Measurements from ENCODE around the gene INCENP. TPM values are rescaled to one million over a fixed set of nuclear protein-coding genes. Genes with fewer than 3 reads are reported as not detected.
"Not testable (repeated sequence)": the region's sequence is repeated elsewhere in the genome, so short reads cannot be mapped to it uniquely, and the experiment has no call there.

INCENP gene
- total RNA-seq, 3 donors from 2014 or later: 29.9 to 36.1 (median 32.6) TPM

DNA sequence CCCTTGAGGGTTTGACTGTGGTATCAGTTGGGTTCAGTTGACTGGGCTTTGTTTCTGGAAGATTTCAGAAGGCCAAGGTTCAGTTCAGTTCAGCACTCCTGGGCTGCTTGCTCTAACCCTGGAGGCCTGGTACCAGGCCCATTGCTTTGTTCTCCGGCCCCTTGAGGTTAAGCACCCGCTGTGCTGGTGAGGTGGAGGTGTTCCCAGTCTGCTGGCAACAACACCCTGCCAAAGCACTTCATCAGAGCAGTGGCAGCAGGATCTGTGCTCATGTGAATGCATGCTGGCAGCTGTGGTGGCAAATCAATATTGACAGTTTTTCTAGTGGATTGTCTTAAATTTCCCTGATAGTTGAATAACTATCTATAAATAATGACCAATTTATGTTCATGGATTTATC lies 62.4 kb downstream of the INCENP start:
- ATAC-seq: no peak
- TF ChIP-seq, protein P1, sequence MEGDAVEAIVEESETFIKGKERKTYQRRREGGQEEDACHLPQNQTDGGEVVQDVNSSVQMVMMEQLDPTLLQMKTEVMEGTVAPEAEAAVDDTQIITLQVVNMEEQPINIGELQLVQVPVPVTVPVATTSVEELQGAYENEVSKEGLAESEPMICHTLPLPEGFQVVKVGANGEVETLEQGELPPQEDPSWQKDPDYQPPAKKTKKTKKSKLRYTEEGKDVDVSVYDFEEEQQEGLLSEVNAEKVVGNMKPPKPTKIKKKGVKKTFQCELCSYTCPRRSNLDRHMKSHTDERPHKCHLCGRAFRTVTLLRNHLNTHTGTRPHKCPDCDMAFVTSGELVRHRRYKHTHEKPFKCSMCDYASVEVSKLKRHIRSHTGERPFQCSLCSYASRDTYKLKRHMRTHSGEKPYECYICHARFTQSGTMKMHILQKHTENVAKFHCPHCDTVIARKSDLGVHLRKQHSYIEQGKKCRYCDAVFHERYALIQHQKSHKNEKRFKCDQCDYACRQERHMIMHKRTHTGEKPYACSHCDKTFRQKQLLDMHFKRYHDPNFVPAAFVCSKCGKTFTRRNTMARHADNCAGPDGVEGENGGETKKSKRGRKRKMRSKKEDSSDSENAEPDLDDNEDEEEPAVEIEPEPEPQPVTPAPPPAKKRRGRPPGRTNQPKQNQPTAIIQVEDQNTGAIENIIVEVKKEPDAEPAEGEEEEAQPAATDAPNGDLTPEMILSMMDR (IDR thresholded peaks at IDR 0.05): no peak
- Histone ChIP-seq H3K4me1 (ENCODE audit: low read depth) (no peaks in the 10 kb centered on the region), H3K36me3 (ENCODE audit: low read depth) (no peaks in the 10 kb centered on the region), H3K4me3 (no peak overlapping the region), H3K9me3 (no peaks in the 10 kb centered on the region)
- intact Hi-C loops (cut with DNase I, micrococcal nuclease): no loop called here
- no peak for DNase-seq

DNA sequence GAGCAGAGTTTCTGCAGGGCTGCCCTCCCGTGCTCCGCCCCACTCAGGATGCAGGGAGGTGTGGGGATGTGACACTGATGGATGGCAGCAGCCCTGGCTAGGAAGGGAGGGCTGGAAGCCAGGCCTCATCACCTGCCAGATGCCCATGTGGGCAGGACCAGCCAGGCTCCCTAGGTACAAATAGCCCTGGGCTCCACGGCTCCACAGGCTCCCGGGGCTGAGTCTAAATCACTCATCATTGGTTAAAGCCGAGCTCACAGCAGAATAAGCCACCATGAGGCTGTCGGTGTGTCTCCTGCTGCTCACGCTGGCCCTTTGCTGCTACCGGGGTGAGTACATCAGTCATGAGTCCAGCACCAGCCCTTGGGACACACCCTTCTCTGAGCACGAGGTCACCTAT lies 66.2 kb downstream of the INCENP start, which contains the start of gene SCGB1D1:
SCGB1D1 (plus strand) TSS at position 206 of the 400 bp plus-strand sequence; CDS start at position 275, 69 bp downstream.
- ATAC-seq: no peak
- intact Hi-C loops (cut with DNase I, micrococcal nuclease): no loop called here

GRCh38 chr11:62193952-62194351 lies 70.1 kb downstream of the INCENP start:
- DNase-seq (no peak), ATAC-seq (no peak)
- TF ChIP-seq, protein P1 (IDR thresholded peaks at IDR 0.05): no peak
- Histone ChIP-seq H3K4me1 (ENCODE audit: low read depth) (no peaks in the 10 kb centered on the region), H3K9me3 (no peaks in the 10 kb centered on the region), H3K4me3 (no peak overlapping the region), H3K36me3 (ENCODE audit: low read depth) (no peaks in the 10 kb centered on the region)
- intact Hi-C loops (cut with DNase I, micrococcal nuclease): no loop called here

More for the DNA sequence above, 66.2 kb downstream of the INCENP start, which contains the start of gene SCGB1D1:
- Histone ChIP-seq H3K4me3 (no peak within 1 kb of the TSS), H3K4me1 (ENCODE audit: low read depth) (no peaks in the 10 kb centered on the region), H3K9me3 (no peaks in the 10 kb centered on the region), H3K36me3 (ENCODE audit: low read depth) (no peaks in the 10 kb centered on the region)
- DNase-seq: no peak
- TF ChIP-seq, protein P1 (IDR thresholded peaks at IDR 0.05): no peak

GRCh38 chr11:62195010-62195409 lies 71.2 kb downstream of the INCENP start:
- H3K36me3 ChIP-seq (ENCODE audit: low read depth); H3K4me3 ChIP-seq; DNase-seq; ATAC-seq; intact Hi-C loops (cut with DNase I, micrococcal nuclease); H3K4me1 ChIP-seq (ENCODE audit: low read depth); H3K9me3 ChIP-seq: not testable (repeated sequence)

DNA sequence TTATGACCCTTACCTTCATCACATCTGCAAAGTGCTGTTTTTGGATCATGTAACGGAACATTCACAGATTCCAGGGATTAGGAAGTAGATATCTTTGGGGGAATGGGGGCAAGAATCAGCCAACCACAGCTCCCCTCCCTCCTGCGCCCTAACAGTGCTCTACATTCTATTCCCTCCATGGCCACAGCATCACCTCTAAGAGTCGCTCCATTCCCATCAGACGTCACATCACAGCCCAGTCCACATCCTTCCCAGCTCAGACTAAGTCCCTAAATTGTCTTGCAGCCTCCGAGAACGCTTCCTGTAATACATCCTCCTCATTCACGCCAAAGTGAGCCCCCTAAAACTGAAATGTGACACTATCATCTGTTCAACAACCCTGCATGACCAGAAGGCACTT lies 72.1 kb downstream of the INCENP start:
- Histone ChIP-seq H3K4me1 (ENCODE audit: low read depth) (no peaks in the 10 kb centered on the region), H3K4me3 (no peak overlapping the region), H3K9me3 (no peaks in the 10 kb centered on the region), H3K36me3 (ENCODE audit: low read depth) (no peaks in the 10 kb centered on the region)
- no peak for ATAC-seq
- intact Hi-C loops (cut with DNase I, micrococcal nuclease): no loop called here
- TF ChIP-seq, protein P1 (IDR thresholded peaks at IDR 0.05): no peak
- DNase-seq: no peak

DNA sequence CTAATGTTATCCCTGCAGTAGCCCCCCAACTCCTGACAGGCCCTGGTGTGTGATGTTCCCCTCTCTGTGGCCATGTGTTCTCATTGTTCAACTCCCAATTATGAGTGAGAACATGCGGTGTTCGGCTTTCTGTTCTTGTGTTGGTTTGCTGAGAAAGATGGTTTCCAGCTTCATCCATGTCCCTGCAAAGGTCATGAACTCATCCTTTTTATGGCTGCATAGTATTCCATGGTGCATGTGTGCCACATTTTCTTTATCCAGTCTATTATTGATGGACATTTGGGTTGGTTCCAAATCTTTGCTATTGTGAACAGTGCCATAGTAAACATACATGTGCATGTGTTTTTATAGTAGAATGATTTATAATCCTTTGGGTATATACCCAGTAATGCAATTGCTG lies 73.6 kb downstream of the INCENP start:
- H3K36me3 ChIP-seq (ENCODE audit: low read depth); DNase-seq; ATAC-seq; intact Hi-C loops (cut with DNase I, micrococcal nuclease); H3K4me3 ChIP-seq; H3K4me1 ChIP-seq (ENCODE audit: low read depth); H3K9me3 ChIP-seq: not testable (repeated sequence)

GRCh38 chr11:62201376-62201775 lies 77.6 kb downstream of the INCENP start:
- intact Hi-C loops (cut with DNase I, micrococcal nuclease): no loop called here
- ATAC-seq (no peak), DNase-seq (no peak)
- TF ChIP-seq, protein P1 (IDR thresholded peaks at IDR 0.05): no peak
- Histone ChIP-seq H3K9me3 (no peaks in the 10 kb centered on the region), H3K36me3 (ENCODE audit: low read depth) (no peaks in the 10 kb centered on the region), H3K4me3 (no peak overlapping the region), H3K4me1 (ENCODE audit: low read depth) (no peaks in the 10 kb centered on the region)
